Osteoblast (primary cell): ENCODE results near the gene DCX. TPM values are rescaled to one million over a fixed set of nuclear protein-coding genes. Genes with fewer than 3 reads are reported as not detected.

Experiments used
- DNase-seq: peaks from one replicate; pipeline ENCODE4 v3.0.0; 2011; ENCODE audit warnings: low spot score, mixed read lengths; ENCODE audit not compliant: insufficient read length; ENCODE audit errors: missing footprints
- H2AFZ ChIP-seq: 2 replicates; pipeline ENCODE4 v1.6.0; 2011; ENCODE audit warnings: mild to moderate bottlenecking, low read length
- H3K27ac ChIP-seq: 2 replicates; pipeline ENCODE4 v1.5.1; 2011; ENCODE audit warnings: mild to moderate bottlenecking, low read depth, low read length, moderate library complexity
- H3K27me3 ChIP-seq: 2 replicates; pipeline ENCODE4 v1.6.0; 2012; ENCODE audit warnings: mild to moderate bottlenecking, control low read depth, inconsistent platforms, low read length, moderate library complexity; ENCODE audit not compliant: insufficient read depth
- H3K36me3 ChIP-seq: 2 replicates; pipeline ENCODE4 v1.5.1; 2011; ENCODE audit warnings: mild to moderate bottlenecking, low read length, control low read depth, moderate library complexity; ENCODE audit not compliant: insufficient read depth
- H3K4me1 ChIP-seq: 2 replicates; pipeline ENCODE4 v1.5.1; 2011; ENCODE audit warnings: mild to moderate bottlenecking, low read length, control low read depth, moderate library complexity; ENCODE audit not compliant: insufficient read depth
- H3K4me2 ChIP-seq: 2 replicates; pipeline ENCODE4 v1.6.0; 2011; ENCODE audit warnings: mild to moderate bottlenecking, low read length; ENCODE audit not compliant: insufficient read depth
- H3K4me3 ChIP-seq: fragments of 200-600 bp; sonication (generic); 3 replicates; pipeline ENCODE4 v1.5.1; 2012; ENCODE audit warnings: mild to moderate bottlenecking, low read length, inconsistent platforms; ENCODE audit not compliant: insufficient read depth
- H3K79me2 ChIP-seq: 2 replicates; pipeline ENCODE4 v1.6.0; 2012; ENCODE audit warnings: mild to moderate bottlenecking, low read length, control low read depth, inconsistent platforms; ENCODE audit not compliant: insufficient read depth
- H3K9me3 ChIP-seq: 2 replicates; pipeline ENCODE4 v1.5.1; 2011; ENCODE audit warnings: low read depth, low read length, control low read depth
- H4K20me1 ChIP-seq: 2 replicates; pipeline ENCODE4 v1.6.0; 2012; ENCODE audit warnings: mild to moderate bottlenecking, low read length, control low read depth; ENCODE audit not compliant: insufficient read depth
- total RNA-seq: library from RNA; depleted of rRNA; stranded (reverse); fragments of >200 nt; gene quantifications from 2 replicates; pipeline ENCODE4 v1.2.3, GENCODE V29; 2012
- TF ChIP-seq, protein P1 (sequence below): IDR thresholded peaks from 2 replicates; pipeline ENCODE4 v1.5.1; 2011; ENCODE audit warnings: mild to moderate bottlenecking, low read depth, low read length, moderate library complexity; ENCODE audit errors: extremely low read depth

Gene DCX
- total RNA-seq, 1 donor, result not detected

DNA sequence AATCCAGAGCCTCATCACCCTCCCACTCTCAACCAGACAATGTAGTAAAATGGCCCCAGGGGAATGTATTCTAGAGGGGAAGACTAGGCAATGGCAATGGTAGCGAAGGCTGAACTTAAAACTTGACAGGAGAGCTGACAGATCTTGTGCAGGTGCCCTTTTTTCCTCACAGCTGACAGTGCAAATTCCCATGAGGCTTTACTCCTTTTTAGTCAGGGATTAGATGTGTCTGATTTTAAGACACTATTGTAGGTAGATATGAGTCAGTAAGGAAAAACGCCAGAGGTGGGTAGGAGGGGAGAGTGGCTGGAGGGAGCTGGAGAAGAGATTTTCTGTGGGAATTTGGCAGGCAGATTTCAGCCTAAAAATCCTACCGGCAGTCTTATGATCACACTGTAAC lies 152.4 kb downstream of the DCX start:
- no peaks in the 10 kb centered on the region for H3K9me3 ChIP-seq
- H2AFZ ChIP-seq, result no peak overlapping the region
- no peaks in the 10 kb centered on the region for H3K4me1 ChIP-seq
- no peak overlapping the region for H3K4me2 ChIP-seq
- H3K4me3 ChIP-seq, result no peak overlapping the region
- H3K27ac ChIP-seq, result no peak overlapping the region
- peaks cover 23% of the 10 kb centered on the region for H3K27me3 ChIP-seq
- DNase-seq, result no peak
- TF ChIP-seq, protein P1, sequence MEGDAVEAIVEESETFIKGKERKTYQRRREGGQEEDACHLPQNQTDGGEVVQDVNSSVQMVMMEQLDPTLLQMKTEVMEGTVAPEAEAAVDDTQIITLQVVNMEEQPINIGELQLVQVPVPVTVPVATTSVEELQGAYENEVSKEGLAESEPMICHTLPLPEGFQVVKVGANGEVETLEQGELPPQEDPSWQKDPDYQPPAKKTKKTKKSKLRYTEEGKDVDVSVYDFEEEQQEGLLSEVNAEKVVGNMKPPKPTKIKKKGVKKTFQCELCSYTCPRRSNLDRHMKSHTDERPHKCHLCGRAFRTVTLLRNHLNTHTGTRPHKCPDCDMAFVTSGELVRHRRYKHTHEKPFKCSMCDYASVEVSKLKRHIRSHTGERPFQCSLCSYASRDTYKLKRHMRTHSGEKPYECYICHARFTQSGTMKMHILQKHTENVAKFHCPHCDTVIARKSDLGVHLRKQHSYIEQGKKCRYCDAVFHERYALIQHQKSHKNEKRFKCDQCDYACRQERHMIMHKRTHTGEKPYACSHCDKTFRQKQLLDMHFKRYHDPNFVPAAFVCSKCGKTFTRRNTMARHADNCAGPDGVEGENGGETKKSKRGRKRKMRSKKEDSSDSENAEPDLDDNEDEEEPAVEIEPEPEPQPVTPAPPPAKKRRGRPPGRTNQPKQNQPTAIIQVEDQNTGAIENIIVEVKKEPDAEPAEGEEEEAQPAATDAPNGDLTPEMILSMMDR, result no peak
- H3K36me3 ChIP-seq, result no peaks in the 10 kb centered on the region
- H3K79me2 ChIP-seq, result no peaks in the 10 kb centered on the region
- no peaks in the 10 kb centered on the region for H4K20me1 ChIP-seq

DNA sequence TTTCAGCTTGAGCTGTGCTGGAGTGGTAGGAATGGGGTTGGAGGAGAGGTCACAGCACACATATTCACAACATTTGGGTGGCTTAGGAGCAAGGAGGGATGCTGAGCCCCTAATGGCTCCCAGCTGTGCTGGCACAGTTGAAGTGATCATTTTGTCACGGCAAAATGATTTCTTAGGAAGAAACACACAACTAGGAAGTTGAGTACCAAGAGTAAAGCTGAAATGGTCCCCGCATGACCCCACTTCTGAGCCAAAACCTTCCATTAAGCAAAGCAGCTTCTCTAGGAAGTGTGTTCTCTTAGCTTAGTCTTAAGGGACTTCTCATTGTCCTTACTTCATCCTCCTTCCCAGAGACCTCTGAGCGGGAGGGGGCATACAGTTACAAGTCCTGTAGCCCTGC lies 154.3 kb downstream of the DCX start:
- TF ChIP-seq, protein P1, result no peak
- H3K36me3 ChIP-seq, result no peaks in the 10 kb centered on the region
- H3K27ac ChIP-seq, result no peak overlapping the region
- no peaks in the 10 kb centered on the region for H3K79me2 ChIP-seq
- peaks cover 20% of the 10 kb centered on the region for H3K27me3 ChIP-seq
- no peaks in the 10 kb centered on the region for H3K9me3 ChIP-seq
- no peak overlapping the region for H2AFZ ChIP-seq
- H3K4me1 ChIP-seq, result no peaks in the 10 kb centered on the region
- H3K4me3 ChIP-seq, result no peak overlapping the region
- no peaks in the 10 kb centered on the region for H4K20me1 ChIP-seq
- H3K4me2 ChIP-seq, result no peak overlapping the region
- DNase-seq, result no peak

DNA sequence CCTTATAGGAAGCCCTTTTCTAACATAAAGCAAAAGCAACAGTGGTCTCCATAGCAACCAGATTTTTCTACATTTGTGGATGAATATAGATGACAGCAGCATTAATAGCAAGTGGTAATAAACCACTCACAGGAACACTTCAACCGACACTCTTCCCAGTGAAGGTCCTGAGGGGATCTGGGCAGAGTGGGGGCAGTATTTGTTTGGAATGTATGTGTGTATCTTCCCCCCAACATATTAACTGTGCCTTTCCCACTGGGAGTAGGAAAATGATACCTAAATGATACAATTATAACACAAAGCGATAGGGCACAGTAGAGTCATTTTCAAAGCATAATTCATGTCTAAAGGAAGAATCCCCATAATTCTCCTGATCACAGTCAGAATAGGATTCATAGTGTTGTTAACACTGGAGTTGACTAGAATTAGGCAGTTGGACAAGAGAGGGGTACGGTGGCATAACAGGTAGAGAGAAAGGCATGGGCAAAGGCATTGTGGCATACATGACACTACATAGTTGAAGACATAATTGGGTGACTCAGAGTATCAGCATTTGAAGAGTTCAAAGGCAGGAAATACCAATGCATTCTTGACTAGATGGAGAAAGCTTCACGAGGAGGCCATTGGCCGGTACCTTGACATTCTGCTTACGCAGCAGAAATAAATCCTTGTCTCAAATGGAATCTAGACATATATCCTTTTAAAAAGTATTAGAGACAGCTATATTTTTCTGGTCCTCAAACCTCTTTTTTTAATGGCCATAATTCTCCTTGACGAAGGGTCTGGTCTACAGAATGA lies 156.9 kb downstream of the DCX start:
- Histone ChIP-seq H3K27me3 (peaks cover 10% of the 10 kb centered on the region), H3K4me1 (no peaks in the 10 kb centered on the region), H3K36me3 (no peaks in the 10 kb centered on the region), H2AFZ (no peak overlapping the region), H3K9me3 (no peaks in the 10 kb centered on the region), H3K4me3 (no peak overlapping the region), H3K79me2 (no peaks in the 10 kb centered on the region), H4K20me1 (no peaks in the 10 kb centered on the region), H3K4me2 (no peak overlapping the region), H3K27ac (no peak overlapping the region)
- TF ChIP-seq, protein P1, result no peak
- no peak for DNase-seq

DNA sequence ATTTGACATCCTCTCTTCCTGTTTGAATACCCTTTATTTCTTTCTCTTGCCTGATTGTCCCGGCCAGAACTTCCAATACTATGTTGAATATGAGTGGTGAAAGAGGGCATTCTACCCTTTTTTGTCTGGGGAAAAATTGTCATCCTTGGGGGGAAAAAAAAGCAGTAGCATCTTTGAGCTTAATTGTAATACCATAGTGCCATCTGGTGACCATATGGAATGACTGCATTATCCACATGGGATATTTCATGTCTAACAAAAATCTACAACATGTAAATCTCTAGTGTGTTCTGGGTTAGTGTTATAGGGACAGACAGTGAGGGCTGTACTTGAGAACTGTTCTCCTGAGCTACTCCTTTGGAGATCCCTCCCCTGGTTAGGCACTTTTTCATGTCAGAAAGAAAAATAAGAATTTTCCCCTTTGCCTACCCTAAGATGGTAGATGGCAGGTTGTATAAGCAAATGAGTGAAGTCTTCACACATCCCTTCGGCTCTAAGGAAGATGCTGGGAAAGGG lies 167.7 kb downstream of the DCX start:
- Histone ChIP-seq H3K9me3 (no peaks in the 10 kb centered on the region), H3K4me3 (no peak overlapping the region), H4K20me1 (no peaks in the 10 kb centered on the region), H3K27ac (no peak overlapping the region), H2AFZ (no peak overlapping the region), H3K27me3 (peaks cover 16% of the 10 kb centered on the region), H3K4me2 (no peak overlapping the region), H3K4me1 (no peaks in the 10 kb centered on the region), H3K36me3 (no peaks in the 10 kb centered on the region), H3K79me2 (no peaks in the 10 kb centered on the region)
- DNase-seq, result peak; percentile 15
- TF ChIP-seq, protein P1, result peak; percentile 53
